HG03565 (cell line): ENCODE data around the gene ZCRB1.
A peak's percentile ranks its signal among the peaks of the same experiment; 100 is the strongest.
"Not testable (repeated sequence)": the region's sequence is repeated elsewhere in the genome, so short reads cannot be mapped to it uniquely, and the experiment has no call there.

Experiments
- ATAC-seq: cut with Tn5 transposase; IDR thresholded peaks from one replicate; pipeline ENCODE4 v1.9.1; 2021; ENCODE audit warnings: mild to moderate bottlenecking, moderate library complexity; ENCODE audit not compliant: unreplicated experiment

Gene ZCRB1

GRCh38 chr12:42325653-42326474 is at the start of gene ZCRB1, which contains the start of gene PPHLN1:
Gene ZCRB1 (minus strand): TSS chr12:42326094. CDS start chr12:42324102, 1,992 bp downstream.
Gene PPHLN1 (plus strand): TSS chr12:42326167. CDS start chr12:42335903, 9,736 bp downstream.
- peak; percentile 90 for ATAC-seq

GRCh38 chr12:42373669-42374068 is 47.8 kb upstream of the ZCRB1 start:
- no peak for ATAC-seq

- peak; percentile 90 for ATAC-seq
These were observed 46.4 kb upstream of the ZCRB1 start for GRCh38 chr12:42372154-42372791.

GRCh38 chr12:42370013-42370412 is 44.1 kb upstream of the ZCRB1 start:
- no peak for ATAC-seq

GRCh38 chr12:42365486-42365885 is 39.6 kb upstream of the ZCRB1 start:
- ATAC-seq, result no peak

- ATAC-seq, result no peak
These were observed 38.8 kb upstream of the ZCRB1 start for GRCh38 chr12:42364692-42365091.

- no peak for ATAC-seq
These were observed 36.9 kb upstream of the ZCRB1 start for GRCh38 chr12:42362647-42363260.

- no peak for ATAC-seq
These were observed 36.2 kb upstream of the ZCRB1 start for GRCh38 chr12:42361909-42362646.

GRCh38 chr12:42360747-42361403 is 35.0 kb upstream of the ZCRB1 start:
- peak; percentile 51 for ATAC-seq

GRCh38 chr12:42356344-42356743 is 30.4 kb upstream of the ZCRB1 start:
- no peak for ATAC-seq

- not testable (repeated sequence) for ATAC-seq
These were observed 24.1 kb upstream of the ZCRB1 start for GRCh38 chr12:42350021-42350407.

GRCh38 chr12:42349119-42350020 is 23.5 kb upstream of the ZCRB1 start:
- not testable (repeated sequence) for ATAC-seq

GRCh38 chr12:42346403-42347002 is 20.6 kb upstream of the ZCRB1 start:
- ATAC-seq, result no peak

GRCh38 chr12:42343721-42344120 is 17.8 kb upstream of the ZCRB1 start:
- ATAC-seq, result no peak

- ATAC-seq, result no peak
These were observed 16.1 kb upstream of the ZCRB1 start for GRCh38 chr12:42342028-42342427.

- ATAC-seq, result no peak
These were observed 12.4 kb upstream of the ZCRB1 start for GRCh38 chr12:42338280-42338679.

GRCh38 chr12:42336286-42336685 is 10.4 kb upstream of the ZCRB1 start:
- no peak for ATAC-seq

GRCh38 chr12:42332301-42333285 is 6.7 kb upstream of the ZCRB1 start:
- peak; percentile 72 for ATAC-seq
